Skin of body (tissue), 2 donors: Measurements from ENCODE around the gene MKNK1. TPM values are rescaled to one million over a fixed set of nuclear protein-coding genes. Genes with fewer than 3 reads are reported as not detected.

Experiments
- DNase-seq: peaks from one replicate; lab custom pipeline; 2025; lab: John Stamatoyannopoulos, UW
- total RNA-seq: library from RNA; depleted of rRNA; stranded (reverse); fragments of >200 nt; gene quantifications from one replicate; pipeline ENCODE4 v1.2.3, GENCODE V29; 2014

Gene MKNK1
- total RNA-seq, 1 donor from 2014 or later, result 27.0 TPM

- DNase-seq, result no peak
Observed at GRCh38 chr1:46599059-46599970, 4.8 kb downstream of the MKNK1 start.

DNA sequence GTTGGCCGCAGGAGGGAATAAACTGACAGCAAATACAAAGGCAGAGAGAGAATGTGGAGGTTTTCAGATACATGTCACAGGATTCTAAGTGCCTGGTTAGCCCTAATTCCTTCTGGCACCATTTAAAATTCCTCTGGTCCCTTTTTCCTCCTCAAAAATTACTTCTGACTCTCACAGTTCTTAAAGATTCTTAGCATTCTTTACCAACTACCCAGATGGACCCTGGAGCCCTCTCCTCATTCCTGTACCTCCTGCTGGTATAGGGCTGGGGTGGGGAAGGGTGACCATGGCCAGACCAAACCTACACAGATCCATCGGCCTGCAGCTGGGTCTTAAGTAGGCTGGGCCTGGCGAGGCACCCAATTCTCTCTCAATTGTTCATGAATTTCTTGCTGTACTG lies 7.2 kb downstream of the MKNK1 start:
- DNase-seq, result no peak

- DNase-seq, result no peak
Observed at GRCh38 chr1:46596036-46596435, 8.0 kb downstream of the MKNK1 start.

DNA sequence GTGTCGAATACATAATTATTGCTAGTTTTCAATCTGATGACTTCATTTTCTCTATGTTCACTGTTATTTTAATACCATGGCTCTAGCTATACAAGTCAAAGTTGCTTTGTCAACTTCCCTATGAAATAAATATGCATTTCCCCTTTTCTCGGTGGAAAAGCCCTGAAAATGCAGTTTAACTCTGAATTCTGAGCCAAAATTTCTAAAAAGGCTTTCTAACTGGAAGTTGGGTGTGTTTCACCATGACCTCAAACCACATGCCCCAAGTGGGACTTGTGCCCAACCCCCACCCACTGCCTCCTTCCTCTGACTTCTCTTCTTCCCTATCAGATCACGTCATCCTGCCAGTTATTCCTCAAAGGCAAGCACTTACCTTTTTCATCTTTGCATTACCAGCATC lies 8.9 kb downstream of the MKNK1 start:
- DNase-seq, result no peak

DNA sequence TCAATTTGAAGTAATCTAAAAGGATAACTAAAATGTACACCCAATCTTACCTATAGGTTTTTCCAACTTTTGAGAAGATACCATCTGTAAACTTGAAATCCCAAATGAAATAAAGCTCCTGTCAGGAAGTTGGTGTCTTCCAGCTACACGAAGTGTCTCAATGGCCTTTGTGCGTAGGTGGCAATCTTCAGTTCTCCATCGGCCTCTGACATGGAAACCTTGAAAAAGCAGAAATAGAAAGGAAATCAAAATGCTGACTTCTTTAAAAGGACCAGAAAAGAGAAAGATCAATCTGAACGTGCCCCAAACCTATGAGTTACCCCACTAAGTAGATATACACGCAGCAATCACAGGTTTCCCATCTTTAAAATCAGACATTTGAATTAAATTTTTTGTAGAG lies 10.0 kb downstream of the MKNK1 start:
- DNase-seq, result no peak

GRCh38 chr1:46592823-46593222 lies 11.2 kb downstream of the MKNK1 start:
- no peak for DNase-seq

DNA sequence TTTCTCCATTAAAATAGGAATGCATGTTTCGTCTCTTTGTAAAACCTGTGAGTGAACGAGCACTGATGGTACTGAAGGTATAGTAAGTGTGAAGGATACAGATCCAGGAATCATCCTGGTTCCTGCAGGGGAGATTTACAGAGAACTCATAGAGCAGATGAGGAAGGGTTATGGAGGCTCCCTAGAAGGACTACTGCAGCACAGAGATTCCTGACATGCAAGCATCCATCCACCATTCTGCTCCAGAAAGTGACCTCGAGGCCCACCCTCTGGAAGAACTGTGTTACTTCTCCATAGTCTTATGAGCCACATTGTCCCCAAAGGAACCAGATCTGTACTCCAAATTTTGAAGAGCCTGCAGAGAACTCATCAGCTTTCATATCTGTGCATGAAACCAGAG lies 14.5 kb downstream of the MKNK1 start:
- no peak for DNase-seq

- no peak for DNase-seq
Observed at GRCh38 chr1:46587069-46587468, 17.0 kb downstream of the MKNK1 start.

DNA sequence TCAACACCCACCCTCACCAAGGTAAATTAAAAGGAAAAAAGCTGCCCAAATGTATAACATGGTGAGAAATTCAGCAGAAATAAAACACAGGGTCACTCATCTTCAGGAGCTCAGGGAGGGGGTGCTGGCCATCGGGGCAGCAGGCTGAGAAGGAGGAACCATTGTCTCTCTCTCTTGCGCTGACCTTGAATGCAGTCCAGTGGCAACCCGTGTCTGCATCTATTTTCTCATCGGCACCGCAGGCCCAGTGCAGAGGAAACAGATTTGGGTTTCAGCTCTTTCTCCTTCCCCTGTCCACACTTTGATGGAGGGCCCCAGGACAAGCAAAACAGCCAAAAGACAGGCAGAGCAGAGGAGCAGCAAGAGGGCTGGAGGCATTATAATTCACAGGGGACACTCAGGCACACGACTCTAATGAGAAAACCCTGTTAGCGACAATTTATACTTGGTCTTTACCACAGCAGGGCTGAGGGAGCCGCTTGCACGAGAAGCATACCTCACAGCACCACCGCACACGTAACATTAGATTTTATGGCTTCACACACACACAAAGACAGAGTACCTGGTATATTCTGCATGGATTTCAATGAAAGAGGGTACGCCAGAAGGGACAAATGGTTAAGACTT lies 18.6 kb downstream of the MKNK1 start:
- no peak for DNase-seq

- no peak for DNase-seq
Observed at GRCh38 chr1:46583494-46583893, 20.6 kb downstream of the MKNK1 start.

GRCh38 chr1:46582972-46583371 lies 21.1 kb downstream of the MKNK1 start:
- DNase-seq, result no peak

DNA sequence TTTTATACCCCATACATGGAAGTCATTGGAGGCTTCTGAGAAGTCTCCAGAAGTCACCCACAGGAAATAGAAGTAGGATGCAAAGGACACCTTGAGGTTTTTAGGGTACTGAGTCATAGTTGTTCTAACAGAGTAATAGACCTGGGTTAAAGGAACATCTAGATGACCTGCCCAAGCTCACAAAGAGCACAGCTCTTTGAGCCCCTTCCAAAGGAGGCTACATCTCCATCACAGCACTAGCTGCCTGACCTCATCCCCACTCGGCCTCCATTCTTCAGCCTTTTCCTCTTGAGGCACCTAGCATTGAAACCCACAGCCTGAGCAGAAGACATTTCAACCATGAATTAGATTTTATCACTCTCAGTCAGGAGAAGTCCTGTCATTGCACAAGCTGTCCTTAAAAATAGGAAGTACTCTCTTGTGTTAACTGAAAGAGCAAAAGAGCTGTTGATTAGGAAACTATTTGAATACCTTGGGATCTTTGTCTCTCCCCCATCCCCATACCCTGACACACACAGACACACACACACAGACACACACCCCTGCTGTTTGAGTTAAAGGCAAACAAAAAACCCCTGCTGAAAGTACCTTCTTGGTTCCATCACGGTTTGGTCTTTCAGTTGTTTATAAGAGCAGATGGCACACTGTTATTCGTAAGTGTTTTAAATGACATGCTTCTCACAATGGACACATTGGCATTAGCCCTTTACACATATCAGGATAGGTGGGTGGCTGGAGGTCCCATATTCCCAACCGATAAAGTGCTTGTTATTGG lies 22.2 kb downstream of the MKNK1 start:
- DNase-seq, result no peak

GRCh38 chr1:46580140-46580903 lies 23.7 kb downstream of the MKNK1 start:
- DNase-seq, result peak; percentile 6

DNA sequence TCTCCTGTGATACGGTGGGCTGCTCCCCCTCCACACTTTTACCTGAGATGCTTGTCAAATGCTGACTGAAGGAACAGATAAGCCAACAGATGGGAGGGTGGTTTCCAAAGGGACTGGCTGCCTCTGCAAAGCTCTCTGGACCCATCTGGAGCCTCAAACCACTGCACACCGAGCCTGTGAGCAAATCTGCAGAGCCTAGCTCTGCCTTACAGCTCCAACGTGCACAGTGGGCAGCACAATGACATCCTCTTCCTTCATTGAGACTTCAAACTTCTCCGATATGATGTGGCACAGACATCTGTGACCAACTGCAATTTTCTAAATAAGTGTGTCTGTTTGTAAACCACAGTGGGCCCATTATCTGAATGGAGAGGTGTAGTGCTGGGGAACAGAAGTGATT lies 26.4 kb downstream of the MKNK1 start:
- no peak for DNase-seq

- no peak for DNase-seq
Observed at GRCh38 chr1:46576596-46576995, 27.5 kb downstream of the MKNK1 start.

DNA sequence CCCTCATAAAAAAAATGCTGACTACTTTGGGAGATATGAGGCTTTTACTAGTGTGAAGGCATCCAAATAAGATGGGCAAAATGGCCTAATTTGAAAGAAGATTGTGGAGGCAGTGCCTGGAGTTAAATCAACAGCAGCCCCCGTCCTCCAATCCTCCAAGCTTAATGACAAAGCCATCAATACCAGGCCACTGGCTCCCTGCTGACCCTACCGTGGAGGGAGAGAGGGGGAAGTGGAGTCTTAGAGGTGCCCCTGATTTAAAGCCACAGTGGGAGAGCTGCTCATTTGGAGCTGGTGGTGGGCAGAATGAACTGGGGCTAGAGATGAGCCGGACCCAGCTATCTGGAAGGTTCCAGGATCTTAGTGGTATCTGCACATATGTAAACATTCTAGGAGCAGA lies 28.3 kb downstream of the MKNK1 start:
- DNase-seq, result no peak

- DNase-seq, result no peak
Observed at GRCh38 chr1:46575300-46575699, 28.8 kb downstream of the MKNK1 start.

GRCh38 chr1:46571691-46572225 lies 32.3 kb downstream of the MKNK1 start:
- DNase-seq, result no peak

DNA sequence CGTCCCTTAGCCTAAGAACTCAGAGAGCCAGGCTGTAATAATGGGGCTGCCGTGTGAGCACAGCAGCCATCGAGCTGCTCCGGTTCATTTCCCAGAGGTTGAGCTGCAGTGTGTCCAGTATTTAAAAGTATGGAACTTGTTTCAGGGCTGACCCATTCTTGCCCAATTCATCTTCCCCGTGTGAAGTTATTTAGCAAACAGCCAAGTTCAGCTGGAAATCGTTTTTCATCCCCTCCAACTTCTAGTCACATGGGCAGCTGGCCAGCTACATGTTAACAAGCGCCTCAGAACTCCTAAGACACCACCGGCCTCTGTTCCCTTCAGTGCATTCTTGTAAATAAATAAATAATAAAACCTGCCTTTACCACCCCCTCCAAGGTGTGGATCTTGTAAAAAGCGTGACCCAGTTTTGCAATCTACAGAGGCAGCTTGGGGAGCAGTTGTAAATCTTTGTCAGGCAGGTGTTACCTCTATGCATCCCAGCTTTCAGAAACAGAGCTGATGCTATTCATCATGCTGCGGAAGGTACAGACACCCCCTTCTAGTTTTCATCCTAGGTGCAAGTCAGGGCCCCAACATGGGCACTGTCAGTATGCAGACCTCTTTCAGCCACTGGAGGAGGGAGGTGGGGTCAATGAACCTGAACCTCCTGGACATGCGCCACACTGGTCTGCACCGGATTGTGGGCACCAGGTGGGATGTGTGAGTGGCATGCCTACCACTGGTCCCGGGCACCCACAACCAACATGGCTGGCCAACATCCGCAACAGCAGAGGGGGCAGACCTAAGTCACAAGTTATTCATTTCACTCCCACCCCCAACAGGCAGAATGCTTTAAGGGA lies 34.0 kb downstream of the MKNK1 start:
- DNase-seq, result no peak

GRCh38 chr1:46569116-46569515 lies 35.0 kb downstream of the MKNK1 start:
- no peak for DNase-seq
